ENCODE data around the gene RMDN2. TPM values are rescaled to one million over a fixed set of nuclear protein-coding genes. Genes with fewer than 3 reads are reported as not detected.

RMDN2 gene
- total and polyA plus RNA-seq, 10 of the 15 experiments (the other 5 are each of a cell fraction or from before 2014, with no cell fraction given), result 2.6 to 12.4 (median 9.2) TPM

- ATAC-seq (no peak), FAIRE-seq (no peak), DNase-seq (ENCODE audit: low read depth, low spot score) (no peak)
- H3K79me2 ChIP-seq (ENCODE audit: control insufficient read depth, insufficient read depth, low read length), result no peaks in the 10 kb centered on the region
- H2AFZ ChIP-seq (ENCODE audit: control insufficient read depth, low read depth, low read length), result no peak overlapping the region
- H3K36me3 ChIP-seq (ENCODE audit: control insufficient read depth in 2 of 2, insufficient read depth in 2 of 2, low read length in 1 of 2), result no peaks in the 10 kb centered on the region
- ChIA-PET RAD21 (ENCODE audit: unreplicated experiment) (no interaction called here), POLR2A (no interaction called here), SMC1A (ENCODE audit: uncharacterized antibody, unreplicated experiment) (no interaction called here), CTCF (interaction anchor here (1.8 kb wide), 1 partner anchor 144 kb away, joined by 3 read pairs; no protein-coding TSS in a partner anchor)
- in situ Hi-C loops (cut with MboI), result no loop called here
- WGBS (ENCODE audit: insufficient coverage, insufficient replicate concordance, low lambda C conversion rate, missing lambda C conversion rate), result 83% methylated on average over 1 of the region's 1 CpG
- no peaks in the 10 kb centered on the region for H4K20me1 ChIP-seq (ENCODE audit: control insufficient read depth, insufficient read depth)
- no peak overlapping the region for H3K9ac ChIP-seq (ENCODE audit: control insufficient read depth, insufficient read depth, low read length)
- no peak overlapping the region for H3K4me3 ChIP-seq
- H3K4me2 ChIP-seq (ENCODE audit: control insufficient read depth, insufficient read depth), result no peak overlapping the region
- intact Hi-C loops (cut with micrococcal nuclease; ENCODE audit: unreplicated experiment), result no loop called here
- no peaks in the 10 kb centered on the region for H3K9me3 ChIP-seq (replicated peaks; ENCODE audit: control insufficient read depth, insufficient read depth, low read length)
- no peaks in the 10 kb centered on the region for H3K4me1 ChIP-seq (ENCODE audit: control insufficient read depth, insufficient read depth, low read length)
- no peak overlapping the region for H3K27ac ChIP-seq (ENCODE audit: control insufficient read depth, insufficient read depth)
- no TSS peak for BruUV-seq (replicated peaks)
- H3K27me3 ChIP-seq (replicated peaks in 1 of 2; ENCODE audit: control insufficient read depth in 2 of 2, insufficient read depth in 2 of 2, low read length in 1 of 2), result no peaks in the 10 kb centered on the region
- TF ChIP-seq MAX (IDR thresholded peaks at IDR 0.05; ENCODE audit: low read depth, low read length) (no peak), USF2 (IDR thresholded peaks at IDR 0.05; ENCODE audit: borderline replicate concordance, low read depth, low read length) (no peak), BHLHE40 (IDR thresholded peaks at IDR 0.05; ENCODE audit: borderline replicate concordance in 1 of 2, low read depth in 2 of 2, low read length in 1 of 2) (no peak), KAT2A (conservative IDR thresholded peaks at IDR 0.05; ENCODE audit: control insufficient read depth, low read depth, low read length) (no peak), CUX1 (IDR thresholded peaks at IDR 0.05; ENCODE audit: insufficient replicate concordance, low read depth, low read length) (no peak), KDM1A (IDR thresholded peaks at IDR 0.05; ENCODE audit: borderline replicate concordance) (no peak), FOS (IDR thresholded peaks at IDR 0.05; ENCODE audit: borderline replicate concordance, extremely low read depth, insufficient read length) (no peak), CEBPZ (IDR thresholded peaks at IDR 0.05; ENCODE audit: low read depth, low read length) (no peak), RB1 (IDR thresholded peaks at IDR 0.05; ENCODE audit: borderline replicate concordance) (no peak), JUNB (IDR thresholded peaks at IDR 0.05) (no peak)
These were observed 46.9 kb downstream of the RMDN2 start for GRCh38 chr2:37971971-37972370.
